ENCODE results near the gene STK38L.
A peak's percentile ranks its signal among the peaks of the same experiment; 100 is the strongest.

STK38L gene

DNA sequence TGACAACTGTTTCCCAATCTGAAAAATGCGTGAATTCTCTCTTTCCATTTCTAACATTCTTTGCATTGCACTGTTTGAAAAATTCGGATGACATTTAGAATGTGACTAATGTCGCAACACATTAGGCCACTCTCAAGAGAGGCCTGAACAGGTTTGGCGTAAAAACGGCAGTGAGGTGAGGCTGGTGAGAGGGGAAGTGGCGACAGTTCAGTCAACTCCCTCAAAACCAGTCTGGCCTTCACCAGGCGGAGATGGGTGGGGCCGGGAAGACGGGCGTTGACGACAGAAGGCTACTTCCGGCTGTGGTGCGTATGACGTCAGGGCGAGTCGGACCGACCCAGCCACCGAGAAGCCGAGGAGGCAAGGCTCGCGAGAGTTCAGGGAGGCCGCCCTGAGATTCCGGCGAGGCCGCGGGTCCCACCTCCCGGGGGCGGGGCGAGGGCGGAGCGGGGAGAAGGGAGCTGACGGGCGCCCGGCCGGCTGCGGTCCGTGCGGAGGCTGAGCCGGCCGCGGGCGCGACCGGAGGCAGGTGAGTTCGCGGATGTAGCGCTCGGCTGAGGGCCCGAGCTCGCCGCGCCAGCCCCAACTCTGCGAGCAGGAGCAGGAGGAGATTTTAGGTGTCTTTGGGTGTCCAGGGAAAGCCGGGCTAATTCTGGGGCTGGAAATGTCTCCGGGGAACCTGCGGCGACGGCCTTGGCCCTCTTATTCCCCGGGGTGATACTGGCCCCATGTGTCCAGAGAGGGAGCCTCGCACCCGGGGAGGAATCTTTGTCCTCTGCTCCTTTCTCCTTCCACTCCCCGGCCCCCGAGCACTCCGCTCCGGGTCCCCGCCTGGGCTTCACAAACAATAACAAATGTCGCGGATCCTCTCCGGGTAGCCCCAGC lies at the start of gene STK38L:
STK38L (plus strand) TSS at position 483 of the 885 bp plus-strand sequence. CDS start 53,435 bp downstream, outside the sequence.
- DNase-seq = peak; percentile 99

DNA sequence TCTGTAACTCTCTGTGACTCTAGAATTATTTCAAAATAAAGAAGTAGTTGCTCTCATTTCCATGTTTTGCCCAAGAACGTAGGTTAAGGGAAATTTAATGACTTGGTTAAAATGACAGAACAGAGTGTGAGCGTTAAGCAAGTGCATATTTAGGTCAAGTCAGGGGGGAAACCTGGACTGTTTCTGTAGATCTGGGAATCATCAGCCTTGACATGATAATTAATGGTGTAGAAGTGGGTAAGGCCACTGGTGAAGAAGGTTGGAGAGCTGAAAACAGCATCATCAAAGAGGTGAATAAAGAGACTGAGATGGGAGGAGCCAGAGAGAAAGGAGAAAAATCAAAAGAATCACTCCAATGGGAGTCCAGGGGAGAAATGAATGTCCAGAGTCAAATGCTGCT lies 49.4 kb upstream of the STK38L start:
- DNase-seq = no peak

DNA sequence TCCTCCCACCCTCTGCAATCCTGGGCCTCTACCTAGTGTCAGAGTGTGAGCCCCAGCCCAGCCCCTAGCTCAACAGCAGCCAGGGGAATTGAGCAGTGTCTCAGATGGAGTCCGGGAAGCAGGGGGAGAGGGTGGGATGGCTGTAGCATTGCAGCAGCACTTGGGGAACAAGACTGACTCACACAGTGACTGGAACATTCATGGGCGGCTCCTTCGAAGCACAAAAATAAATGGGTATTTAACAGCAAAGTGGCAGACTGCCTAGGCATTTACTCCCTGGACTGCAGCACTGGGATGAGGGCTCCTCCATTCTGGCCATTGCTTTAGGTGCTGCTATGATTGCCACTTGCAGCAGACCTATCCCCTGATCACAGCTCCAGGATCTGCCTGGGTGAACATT lies 46.0 kb upstream of the STK38L start:
- no peak for DNase-seq

DNA sequence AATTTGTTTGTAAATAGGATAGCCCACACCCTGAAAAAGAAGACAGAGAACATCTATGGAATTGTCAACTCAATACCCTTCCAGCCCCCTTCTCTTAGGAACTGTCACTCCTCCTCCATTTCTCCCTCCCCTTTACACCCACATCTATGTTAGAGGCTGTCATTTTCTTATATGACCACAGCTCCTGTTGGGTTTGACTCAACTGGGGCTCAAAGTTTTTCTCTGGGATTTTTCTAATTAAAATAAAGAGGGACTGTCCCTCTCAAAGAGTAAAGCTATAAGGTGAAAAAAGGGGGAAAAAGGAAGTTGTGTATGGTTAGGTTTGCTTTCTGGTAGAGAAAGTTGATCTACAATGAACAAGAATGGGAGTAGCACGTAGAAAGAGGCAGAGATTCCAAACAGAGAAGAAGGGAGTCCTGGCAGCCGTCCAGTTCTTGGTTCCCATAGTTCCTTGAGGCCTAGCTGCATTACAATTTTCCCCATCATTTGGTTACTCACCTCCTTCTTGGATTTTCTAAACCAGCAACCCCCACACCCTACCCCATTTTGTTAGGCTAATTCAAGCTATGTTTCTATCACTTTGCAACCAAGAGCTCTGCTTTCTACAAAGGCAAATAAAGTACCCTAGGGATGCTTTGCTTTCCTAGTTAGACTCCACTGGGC lies 44.3 kb upstream of the STK38L start:
- no peak for DNase-seq

DNA sequence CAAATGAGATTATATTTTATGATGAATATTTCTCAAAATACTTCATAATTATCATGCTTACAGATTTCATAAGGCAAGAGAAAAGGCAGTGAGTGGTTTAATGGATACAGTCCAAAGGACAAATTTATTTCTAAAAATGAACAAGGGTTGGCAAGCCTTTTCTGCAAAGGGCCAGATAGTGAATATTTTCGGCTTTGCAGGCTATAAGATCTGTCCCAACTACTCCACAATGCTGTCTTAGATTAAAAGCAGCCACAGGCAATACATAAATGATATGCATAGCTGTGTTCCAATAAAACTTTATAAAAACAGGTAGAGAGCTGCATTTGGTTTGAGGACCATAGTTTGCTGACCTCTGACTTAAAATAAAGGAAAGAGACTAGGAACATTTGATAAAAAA lies 42.9 kb upstream of the STK38L start:
- no peak for DNase-seq

DNA sequence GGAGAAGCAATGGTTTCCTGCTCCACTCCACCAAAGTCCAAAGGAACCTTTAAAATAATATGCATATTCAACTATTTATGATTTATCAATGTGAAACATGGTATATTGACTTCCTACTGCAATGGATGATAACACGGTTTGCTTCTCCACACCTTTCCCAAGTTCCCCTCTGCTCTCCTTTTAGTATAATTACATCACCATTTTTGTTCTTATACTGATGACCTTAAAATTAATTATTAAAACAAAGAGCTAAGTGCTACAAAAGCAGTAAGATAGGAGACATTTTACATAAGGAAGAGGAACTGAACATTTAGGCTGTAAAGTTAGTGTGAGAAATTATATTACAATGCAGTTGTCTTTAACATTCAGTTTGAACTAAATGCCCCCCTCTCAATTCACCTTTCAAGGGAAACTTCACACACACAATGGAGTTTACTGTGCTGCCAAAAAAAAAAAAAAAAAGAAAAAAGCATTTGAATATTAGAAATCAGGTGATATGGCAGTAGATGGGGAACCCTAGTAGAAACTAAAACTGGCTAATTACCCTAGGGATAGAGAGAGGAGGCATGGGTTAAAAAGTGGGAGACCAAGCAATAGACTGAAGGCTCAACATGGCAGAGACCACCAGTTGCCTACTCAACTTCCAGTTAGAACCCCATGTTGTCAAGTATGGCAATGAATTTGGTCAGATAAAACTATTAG lies 37.1 kb upstream of the STK38L start:
- no peak for DNase-seq

DNA sequence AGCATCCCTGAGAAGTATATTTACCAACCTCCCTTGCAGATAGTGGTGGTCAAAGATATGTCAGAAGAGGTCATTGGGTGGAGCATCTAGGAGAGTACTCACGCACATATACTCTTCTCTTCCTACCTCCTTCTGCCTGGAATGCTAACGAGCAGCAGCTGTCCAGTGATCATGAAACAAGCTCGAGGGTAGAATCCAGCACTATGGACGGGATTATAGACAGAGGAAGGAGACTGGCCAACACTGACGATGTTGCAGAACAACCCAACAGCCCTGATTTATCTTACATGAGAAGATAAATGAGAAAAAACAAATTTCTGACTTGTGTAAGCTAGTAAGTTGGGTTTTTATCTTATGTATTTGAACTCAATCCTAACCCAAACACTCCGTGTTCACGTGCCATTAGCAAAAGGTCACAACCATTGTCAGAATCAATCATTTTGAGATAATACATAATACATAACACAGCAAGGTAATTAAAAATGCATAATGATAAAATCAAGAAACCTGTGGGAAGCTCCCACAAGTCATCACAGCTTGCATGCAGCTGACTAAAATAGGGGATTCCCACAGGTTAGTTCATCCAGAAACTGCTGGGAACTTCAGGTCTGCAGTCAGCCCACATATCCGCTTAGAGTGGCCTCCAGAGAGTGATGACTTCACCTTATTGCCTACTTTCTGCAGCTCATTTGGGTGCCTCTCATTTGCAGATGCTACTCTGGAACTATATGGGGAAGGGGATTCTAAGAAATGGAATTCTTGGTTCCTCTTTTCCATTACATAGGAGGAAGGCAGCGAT lies 36.3 kb upstream of the STK38L start:
- no peak for DNase-seq

DNA sequence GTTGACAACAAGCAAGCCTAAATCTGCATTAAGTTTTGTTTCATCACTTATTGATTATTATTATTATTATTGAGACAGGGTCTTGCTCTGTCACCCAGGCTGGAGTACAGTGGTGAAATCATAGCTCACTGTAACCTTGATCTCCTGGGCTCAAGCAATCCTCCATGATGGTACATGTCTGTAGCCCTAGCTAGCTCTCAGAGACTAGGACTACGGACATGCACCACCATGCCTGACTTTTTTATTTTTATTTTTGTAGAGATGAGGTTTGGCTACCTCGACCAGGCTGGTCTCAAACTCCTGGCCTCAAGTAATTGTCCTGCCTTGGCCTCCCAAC lies 35.7 kb upstream of the STK38L start:
- no peak for DNase-seq

DNA sequence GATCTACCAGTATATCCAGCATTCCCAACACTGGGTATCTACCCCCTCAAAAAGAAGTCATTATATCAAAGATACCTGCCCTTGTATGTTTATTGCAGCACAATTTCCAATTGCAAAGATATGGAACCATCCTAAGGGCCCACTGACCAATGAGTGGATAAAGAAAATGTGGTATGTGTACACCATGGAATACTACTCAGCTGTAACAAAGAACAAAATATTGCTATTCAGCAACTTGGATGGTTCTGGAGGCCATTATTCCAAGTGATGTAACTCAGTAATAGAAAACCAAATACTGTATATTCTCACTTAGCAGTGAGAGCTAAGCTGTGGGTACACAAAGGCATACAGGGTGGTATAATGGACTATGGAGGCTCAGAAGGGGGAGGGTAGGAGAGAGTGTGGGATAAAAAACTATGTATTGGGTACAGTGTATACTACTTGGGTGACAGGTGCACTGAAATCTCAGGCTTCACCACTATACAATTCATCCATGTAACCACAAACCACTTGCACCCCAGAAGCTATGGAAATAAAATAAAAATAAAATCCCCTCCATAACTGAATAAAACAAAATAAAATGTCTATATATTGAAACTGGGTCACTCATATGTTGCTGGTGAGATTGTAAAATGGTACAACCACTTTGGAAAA lies 34.7 kb upstream of the STK38L start:
- no peak for DNase-seq

DNA sequence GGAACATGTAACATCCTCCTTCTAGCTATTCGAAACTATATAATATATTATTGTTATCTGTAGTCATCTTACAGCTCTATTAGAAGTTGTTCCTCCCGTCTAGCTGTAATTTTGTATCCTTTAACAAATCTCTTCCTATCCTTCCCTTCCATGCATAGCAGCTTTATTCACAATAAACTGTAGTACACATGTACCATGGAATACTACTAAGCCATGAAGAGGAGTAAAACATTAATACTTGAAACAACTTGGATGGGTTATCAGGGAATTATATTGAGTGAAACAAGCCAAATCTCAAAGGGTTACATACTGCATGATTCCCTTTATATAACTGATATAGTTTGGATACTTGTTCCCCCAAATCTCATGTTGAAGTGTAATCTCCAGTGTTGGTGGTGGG lies 33.9 kb upstream of the STK38L start:
- no peak for DNase-seq

DNA sequence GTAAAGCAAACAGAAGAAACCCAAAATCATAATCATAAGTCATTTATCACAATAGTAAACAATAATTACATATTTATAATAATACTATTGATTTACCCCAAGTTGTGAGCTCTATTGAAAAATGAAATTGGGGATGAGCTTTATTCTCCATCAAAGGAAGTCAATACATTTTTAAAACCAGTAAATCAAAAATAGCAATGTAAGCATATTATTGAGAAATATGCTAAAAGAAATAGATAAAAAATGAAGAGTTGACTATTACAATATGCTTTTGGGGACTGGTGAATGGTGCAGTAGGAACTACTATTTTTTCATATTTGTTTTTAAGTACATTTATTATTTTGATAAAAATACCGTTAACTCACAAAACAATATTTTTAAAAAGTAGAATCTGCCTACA lies 31.2 kb upstream of the STK38L start:
- no peak for DNase-seq

DNA sequence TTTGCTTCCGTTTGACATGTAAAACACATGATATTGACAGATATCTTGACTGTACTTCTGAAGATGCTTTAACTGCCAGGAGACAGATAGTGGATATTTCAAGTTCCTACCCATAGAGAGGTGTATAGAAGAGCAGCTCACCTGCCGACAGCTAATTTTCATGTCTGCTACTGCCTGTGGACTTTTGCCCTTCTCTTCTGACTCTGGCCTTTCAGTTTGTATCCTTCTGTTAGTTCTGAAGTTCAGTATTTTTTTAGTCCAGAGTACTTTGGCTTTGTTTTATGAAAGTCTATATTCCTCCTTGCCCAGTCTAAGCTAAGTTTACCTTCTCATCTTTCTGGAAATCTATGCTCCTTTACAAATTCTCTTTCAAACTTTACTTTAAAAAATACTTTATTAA lies 30.8 kb upstream of the STK38L start:
- DNase-seq = no peak

DNA sequence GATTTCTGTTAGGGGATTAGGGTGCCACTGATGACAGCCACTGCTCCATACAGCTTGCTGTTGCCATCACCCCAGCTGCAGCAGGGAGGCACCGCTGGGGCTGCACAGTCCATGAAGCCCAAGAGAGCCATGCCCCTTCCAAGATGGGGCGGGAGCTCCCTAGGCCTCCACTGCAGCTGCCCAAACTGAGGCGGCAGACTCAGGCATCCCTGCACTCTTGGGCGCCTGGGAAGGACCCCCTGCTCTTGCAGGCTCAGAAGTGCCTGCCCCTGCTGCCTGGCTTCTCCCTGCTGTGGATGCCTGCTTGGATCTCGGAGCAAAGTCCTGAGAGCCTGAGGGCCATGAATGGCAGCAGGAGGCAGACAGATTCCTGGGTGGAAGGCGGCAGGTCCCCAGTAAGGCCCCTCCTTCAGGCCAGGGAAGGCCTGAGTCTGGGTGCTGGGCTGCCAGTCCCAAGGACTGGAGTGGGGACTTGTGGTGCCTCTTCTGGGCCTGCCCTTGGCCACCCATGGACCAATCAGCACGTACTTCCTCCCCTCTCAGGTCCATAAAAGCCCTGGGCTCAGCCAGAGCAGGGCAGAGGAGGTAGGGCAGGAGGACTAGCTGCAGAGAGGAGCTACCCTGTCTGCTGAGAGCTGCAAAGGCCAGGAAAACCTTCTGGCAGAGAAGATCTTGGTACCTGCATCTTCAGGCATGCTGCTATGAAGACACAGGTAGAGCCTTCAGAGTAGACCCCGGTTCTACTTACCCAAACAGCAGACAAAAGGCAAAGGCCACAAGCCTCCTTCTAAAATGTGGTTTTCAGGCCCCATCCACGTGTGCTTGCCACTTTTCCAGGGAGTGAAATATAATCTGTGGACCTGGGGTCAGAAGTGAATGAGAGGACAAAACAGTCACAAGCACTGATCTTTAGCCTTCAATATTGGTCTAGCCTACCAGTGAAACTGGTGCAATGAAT lies 30.0 kb upstream of the STK38L start:
- DNase-seq = no peak

DNA sequence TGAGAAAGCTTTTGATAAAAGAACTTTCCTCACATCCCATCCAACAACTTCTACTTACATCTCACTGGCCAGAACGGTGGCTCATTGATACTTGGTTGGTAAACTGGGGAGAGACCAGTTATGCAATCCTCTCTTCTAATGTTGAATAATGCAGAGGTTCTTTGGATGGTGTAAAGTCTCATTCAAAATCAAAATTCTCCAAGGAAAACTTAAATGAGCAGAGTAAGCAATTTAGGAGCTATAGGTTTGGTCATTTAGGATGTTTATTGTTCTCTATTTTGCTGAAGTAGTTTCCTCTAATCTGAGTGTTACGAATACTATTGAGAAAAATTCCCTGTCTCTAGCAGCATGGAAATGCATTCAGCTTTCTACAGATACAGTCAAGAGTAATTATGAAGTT lies 26.5 kb upstream of the STK38L start:
- no peak for DNase-seq

DNA sequence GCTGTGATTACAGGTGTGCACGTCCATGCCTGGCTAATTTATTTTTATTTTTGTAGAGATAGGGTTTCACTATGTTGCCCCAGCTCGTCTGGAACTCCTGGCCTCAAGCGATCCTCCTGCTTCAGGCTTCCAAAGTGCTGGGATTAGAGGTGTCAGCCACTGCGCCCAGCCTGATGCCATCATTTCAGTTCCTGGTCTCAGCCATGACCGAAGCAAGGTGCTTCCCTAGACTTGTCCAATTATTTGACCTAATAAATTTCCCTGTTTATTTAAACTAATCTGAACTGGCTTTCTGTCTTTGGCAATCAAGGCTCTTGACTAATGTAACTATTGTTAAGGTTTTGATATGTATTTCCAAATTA lies 24.4 kb upstream of the STK38L start:
- DNase-seq = no peak

DNA sequence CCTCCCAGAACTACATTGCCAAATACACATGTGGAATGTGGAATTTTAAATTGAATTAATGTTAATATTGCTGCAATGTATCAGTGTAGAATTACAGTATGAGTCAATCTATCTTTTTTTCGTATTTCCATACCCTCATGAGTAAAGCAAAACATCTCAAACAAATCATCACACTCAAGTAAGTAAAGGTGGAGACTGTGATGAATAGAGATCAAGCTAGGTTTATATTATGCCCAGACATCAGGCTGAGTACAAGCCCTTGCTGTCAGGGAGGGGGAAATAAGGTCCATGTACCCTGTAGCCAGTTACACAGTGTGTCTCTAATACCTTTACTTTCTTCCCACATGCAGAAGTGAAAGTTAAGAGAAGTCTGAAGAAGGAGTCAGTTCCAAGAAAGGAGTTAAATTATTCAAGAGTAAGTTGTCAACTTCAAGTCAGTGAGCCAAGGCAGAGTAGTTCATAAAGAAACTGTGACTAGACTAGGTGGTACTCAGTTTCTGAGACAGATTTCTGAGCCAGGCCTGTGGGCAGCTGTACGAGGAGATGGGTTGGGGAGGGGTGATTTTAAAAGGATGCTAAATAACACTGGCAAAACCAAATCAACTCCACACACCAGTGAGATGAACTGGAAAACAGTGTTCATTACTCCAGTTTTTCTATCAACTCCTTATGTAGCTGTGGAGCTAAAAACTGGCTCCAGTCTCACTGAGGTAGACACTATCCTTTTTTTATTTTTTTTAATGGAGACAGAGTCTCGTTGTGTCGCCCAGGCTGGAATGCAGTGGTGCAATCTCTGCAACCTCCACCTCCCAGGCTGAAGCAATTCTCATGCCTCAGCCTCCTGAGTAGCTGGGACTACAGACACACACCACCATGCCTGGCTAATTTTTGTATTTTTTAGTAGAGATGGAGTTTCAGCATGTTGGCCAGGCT lies 23.8 kb upstream of the STK38L start:
- DNase-seq = no peak

DNA sequence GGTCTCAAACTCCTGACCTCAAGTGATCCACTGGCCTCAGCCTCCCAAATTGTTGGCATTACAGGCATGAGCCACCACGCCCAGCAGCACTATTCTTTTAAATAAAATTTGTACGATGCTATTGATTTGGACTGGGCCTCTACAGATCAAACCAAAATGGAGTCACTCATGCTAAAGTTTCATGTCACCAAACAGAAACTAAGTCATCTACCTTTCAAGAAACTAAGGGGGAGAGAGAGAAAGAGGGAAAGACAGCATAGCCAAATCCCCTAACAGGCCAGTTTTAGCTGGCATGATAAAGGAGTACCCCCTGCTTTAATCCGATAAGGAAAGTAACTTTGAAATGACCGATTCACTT lies 23.1 kb upstream of the STK38L start:
- DNase-seq = no peak

DNA sequence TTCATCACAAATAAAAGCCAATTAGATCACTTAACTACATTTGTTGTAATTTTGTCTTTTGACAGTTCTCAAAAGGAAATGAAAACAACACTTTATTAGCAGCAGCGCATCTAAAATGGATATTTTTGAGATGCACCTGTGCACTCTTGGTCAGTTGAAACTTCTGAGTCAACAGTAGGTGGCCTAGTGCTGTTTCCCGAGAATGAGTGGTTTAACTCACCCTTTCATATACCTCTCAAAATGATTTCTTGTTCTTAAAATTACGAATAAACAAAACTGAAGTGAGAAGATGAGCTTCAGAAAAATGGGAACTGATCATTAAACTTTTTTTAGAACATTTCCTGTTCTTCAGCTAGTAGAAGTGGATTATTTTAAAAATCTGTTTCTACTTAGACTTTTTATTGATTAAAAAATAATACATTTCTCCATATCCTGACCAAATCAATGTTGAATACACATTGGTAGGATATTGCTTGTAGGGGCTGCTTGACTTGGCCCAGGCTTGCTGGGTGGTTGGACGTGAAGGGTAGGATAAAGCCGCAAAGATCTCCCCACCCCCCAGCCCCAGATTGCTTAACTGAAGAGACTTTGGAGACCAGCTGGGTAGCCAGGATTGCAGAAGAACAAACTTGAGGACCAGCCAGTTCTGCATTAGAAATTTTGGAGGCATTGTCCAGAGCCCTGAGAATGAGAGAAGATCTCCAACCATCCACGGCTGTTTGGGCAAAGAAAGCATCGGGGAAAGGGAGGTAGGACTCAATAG lies 22.3 kb upstream of the STK38L start:
- DNase-seq = no peak

DNA sequence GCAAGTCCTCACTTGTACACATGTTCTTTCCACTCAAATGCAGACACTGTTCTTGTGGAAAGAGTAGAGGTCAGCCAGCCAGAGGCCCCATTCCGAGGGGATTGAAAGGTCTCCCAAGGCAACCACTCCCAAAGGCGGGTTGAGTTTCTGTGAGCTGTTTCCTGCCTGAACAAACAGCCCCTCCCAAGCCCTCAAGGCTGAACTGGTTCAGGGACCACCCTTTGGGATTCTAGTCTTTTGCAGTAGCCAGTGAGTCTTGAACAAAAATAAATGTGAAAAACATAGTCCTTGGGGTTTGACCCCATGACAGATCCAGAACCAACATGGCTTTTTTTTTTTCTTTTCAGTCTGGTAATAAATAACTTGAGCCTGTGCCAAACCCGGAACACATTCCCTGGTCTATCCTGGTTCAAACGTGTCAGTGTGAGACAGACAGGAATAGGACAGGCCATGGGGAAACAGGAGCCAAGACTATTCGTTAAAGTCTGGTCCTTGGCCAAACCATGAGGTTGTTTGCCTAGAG lies 17.6 kb upstream of the STK38L start:
- no peak for DNase-seq
